EH (cell line): Measurements from ENCODE around the gene RASA4B.
"Not testable (repeated sequence)": the region's sequence is repeated elsewhere in the genome, so short reads cannot be mapped to it uniquely, and the experiment has no call there.

Experiments used
- DNase-seq: peaks from one replicate; pipeline ENCODE4 v3.0.0-alpha.2; 2015; ENCODE audit warnings: low read depth

The RASA4B gene

DNA sequence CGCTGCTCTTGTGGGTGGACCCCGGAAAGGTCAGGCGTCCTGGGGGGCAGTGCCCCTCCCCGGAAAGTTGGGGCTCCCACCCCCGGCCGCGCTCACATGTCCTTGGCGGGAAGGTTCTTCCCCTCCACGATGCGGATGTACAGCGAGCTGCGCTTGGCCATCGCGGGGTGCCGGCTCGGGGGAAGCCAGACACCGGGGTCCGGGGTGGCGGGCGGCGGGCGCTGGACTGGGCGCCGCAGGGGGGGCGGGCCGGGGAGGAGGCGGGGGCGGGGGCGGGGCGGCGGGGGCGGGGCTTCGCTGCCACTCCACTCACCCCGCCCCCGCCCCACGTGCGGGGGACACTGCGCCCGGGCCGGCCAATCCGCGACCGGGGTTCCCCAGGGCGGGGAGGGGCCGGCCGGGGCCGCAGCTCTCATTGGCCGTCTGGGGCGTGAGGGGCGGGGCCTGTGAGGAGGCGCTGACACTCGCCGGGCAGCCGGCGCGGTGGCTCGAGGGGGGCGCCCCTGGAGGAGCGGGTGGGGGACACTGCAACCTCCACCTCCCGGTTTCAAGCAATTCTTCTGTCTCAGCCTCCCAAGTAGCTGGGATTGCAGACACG lies at the start of gene RASA4B:
TSS of gene RASA4B (minus strand) at position 228 of the 598 bp plus-strand sequence. CDS start at position 161, 67 bp downstream.
- DNase-seq: peak; percentile 51

DNA sequence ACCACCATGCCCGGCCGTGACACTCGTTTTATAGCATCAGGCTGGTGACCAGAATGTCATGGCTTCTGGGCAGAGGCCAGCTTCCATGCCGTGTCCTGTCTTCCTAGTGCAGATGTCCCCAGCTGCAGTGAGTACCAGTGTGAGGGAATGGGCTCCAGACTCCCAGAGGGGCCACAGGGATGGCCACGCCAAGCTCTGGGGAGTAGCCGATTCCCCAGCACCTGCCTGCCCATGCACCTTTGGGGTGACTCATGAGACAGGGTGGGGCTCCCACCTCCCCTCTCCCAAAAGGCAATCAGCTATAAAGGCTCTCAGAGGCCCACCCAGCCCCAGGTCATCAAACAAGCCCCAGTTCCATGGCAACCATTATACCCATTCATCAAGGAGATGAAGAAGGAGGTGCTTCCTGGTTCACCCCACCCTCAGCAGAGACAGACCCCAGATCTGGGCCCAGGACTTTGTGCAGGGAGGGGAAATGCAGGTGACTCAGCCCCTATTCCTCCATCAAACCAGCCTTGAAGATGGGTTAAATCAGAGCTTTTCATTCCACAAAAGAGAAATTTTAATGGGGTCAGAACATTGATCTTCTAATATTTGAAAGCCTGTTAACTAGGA lies 33.3 kb upstream of the RASA4B start, which contains the start of gene SPDYE2:
TSS of gene SPDYE2 (plus strand) at position 419 of the 615 bp plus-strand sequence. CDS start 2,030 bp downstream, outside the sequence.
- not testable (repeated sequence) for DNase-seq

DNA sequence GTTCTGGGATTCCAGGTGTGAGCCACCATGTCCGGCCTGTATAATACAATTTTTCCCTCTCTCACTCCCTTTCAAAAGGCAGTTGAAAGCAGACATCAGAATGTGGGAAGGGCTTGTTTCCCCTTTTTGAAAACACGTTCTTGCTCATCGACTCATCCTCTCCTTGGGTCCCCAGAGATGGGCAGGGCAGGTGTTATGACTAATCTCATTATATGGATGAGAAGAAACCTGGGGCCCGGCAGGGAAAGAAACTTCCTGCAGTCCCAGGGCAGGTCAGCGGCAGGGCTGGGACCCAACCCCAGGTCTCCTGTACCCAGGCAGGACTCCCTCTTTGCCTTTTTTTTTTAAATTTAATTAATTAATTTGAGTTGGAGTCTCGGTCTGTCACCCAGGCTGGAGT lies 28.8 kb upstream of the RASA4B start:
- not testable (repeated sequence) for DNase-seq

DNA sequence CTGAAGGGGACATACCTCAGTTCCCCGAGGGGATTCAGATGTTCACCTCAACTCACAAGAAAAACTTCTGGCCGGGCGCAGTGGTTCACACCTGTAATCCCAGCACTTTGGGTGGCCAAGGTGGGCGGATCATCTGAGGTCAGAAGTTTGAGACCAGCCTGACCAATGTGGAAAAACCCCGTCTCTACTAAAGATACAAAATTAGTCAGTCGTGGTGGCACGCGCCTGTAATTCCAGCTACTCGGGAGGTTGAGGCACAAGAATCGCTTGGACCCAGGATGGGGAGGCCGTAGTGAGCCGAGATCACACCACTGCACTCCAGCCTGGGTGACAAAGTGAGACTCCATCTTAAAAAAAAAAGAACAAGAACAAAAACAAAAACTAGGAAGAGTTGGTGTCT lies 27.7 kb upstream of the RASA4B start:
- DNase-seq: not testable (repeated sequence)

DNA sequence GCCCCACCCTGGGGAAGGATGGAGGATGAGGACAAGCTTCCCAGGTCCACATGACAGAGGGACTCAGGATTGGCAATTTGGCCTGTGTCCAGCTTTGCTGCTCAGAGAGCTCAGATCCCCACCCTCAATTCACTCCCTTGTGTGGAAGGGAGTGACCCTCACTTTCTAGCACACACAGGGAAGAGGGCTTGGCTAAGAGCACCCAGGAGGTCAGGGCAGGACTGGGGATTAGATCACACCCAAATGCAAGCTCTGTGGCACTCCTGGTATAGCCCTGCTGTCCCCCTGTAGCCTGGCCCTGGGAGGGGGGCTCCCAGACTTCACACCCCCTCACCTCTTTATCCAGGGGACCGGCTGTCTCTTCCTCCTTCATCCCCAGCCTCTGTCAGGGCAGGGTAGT lies 26.8 kb upstream of the RASA4B start:
- DNase-seq: not testable (repeated sequence)

DNA sequence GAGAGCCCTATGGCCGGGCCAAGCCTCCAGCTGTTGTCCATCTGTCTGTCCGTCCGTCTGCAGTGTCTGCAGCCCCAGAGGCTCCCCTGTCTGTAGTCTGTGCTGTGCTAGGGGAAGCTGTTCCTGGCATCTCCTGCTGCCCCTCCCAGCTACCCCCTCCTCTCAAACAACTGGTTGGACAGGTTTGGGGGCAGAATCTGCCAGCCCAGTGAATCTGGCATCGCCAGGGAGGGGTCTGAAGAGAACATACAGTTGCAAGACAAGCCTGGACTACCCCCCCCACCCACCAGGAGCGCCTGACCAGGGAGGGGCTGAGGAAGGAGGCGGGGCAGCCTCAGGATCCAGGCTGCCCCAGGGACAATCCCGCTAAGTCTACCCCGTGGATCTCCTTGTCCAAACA lies 26.0 kb upstream of the RASA4B start, which contains the start of gene UPK3BL2:
TSS of gene UPK3BL2 (minus strand) at position 101 of the 400 bp plus-strand sequence. CDS start at position 41, 60 bp downstream.
- not testable (repeated sequence) for DNase-seq

DNA sequence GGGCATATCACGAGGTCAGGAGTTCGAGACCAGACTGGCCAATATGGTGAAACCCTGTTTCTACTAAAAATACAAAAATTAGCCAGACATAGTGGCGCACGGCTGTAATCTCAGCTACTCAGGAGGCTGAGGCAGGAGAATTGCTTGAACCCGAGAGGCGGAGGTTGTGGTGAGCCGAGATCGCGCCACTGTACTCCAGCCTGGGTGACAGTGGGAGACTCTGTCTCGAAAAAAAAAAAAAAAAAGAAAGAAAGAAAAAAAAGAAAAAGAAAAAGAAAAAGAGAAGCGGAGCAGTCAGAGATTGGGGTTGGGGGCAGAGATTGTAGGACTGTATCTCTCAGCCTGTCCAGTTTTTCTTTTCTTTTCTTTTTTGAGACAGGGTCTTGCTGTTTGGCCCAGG lies 25.2 kb upstream of the RASA4B start:
- not testable (repeated sequence) for DNase-seq

DNA sequence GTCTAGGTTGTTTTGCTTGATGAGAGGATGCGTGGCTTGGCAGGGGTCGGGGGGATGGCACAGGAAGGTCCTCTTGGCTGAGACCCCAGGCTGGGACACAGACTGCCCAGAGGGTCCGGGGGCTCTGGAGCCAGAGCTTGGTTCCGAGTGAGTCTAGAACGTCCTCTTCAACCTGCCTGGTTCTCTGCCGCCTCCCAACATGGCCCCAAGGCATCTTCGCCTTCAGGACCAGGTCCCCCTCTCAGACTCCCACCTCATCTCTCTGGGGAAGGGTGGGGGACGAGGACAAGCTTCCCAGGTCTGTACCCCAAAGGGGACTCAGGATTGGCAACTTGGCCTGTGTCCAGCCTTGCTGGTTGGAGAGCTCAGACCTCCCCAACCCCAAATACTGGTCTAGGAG lies 24.5 kb upstream of the RASA4B start:
- not testable (repeated sequence) for DNase-seq

DNA sequence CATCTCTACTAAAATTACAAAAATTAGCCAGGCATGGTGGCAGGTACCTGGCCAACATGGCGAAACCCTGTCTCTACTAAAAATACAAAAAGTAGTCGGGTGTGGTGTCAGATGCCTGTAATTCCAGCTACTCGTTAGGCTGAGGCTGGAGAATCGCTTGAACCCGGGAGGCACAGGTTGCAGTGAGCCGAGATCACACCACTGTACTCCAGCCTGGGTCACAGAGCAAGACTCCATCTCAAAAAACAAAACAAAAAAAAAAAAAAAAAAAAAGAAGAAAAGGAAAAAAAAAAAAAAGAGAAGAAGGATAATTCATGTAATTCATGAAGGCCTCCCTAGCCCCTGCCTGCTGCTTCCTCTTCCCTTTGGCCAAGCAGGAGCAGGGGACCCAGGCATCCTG lies 23.0 kb upstream of the RASA4B start:
- DNase-seq: not testable (repeated sequence)

DNA sequence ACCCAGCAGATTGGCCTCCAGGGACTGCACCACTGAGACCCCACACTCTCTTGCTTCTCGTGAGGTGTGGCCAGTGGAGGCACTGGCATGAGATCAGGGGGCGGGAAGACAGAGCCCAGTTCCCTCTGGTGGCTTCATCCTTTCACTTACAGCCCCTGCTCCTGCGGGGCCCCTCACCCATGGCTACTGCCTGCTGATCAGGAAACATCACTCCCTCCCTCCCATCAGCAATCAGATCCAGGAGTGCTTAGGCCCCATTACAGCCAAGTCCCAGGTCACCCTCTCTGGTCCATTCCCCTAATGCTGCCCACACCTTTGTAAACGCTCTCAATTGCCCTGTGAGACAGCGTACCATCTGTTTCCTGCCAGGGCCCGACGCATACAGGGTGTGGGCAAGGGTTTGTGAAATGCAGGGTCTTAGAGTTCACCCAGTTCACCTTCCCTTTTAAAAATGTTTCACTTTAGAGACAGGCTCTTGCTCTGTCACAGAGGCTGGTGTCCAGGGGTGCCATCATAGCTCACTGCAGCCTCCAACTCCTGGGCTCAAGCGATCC lies 17.6 kb upstream of the RASA4B start:
- DNase-seq: peak; percentile 0

DNA sequence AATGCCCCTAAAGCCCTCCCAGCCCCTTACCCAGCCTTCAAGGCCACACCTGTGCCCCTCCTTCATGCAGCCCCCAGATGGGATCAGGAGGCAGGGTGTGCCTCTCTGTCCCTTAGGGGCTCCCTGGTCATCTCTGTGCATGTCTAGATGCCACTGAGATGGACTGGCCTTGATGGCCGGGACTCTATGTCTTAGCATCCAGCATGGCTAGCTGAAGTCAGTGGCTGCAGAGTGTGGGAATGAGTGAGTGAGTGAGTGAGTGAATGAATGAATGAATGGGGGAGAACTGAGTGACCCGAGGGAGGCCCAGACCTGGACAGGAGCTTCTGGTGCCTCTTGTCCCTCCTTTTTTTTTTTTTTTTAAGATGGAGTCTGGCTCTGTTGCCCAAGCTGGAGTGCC lies 14.6 kb upstream of the RASA4B start:
- not testable (repeated sequence) for DNase-seq

DNA sequence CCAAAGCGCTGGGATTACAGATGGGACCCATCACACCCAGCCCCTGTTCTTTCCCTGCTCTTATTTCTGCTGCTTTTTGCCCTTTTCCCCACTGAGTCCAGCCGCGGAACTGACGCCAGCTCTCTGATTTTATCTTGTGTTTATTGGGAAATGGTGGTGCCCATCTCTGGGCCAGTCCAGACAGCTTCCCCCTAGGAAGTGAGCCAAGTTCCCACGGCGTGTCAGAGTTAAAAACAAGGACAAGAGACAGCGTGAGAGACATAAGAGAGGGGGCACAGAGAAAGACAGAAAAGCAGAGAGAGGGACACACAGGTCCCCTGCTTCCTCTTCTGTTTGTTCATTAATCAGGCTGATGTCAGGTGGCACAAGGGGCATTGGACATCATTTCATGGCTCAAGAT lies 14.0 kb upstream of the RASA4B start:
- not testable (repeated sequence) for DNase-seq

DNA sequence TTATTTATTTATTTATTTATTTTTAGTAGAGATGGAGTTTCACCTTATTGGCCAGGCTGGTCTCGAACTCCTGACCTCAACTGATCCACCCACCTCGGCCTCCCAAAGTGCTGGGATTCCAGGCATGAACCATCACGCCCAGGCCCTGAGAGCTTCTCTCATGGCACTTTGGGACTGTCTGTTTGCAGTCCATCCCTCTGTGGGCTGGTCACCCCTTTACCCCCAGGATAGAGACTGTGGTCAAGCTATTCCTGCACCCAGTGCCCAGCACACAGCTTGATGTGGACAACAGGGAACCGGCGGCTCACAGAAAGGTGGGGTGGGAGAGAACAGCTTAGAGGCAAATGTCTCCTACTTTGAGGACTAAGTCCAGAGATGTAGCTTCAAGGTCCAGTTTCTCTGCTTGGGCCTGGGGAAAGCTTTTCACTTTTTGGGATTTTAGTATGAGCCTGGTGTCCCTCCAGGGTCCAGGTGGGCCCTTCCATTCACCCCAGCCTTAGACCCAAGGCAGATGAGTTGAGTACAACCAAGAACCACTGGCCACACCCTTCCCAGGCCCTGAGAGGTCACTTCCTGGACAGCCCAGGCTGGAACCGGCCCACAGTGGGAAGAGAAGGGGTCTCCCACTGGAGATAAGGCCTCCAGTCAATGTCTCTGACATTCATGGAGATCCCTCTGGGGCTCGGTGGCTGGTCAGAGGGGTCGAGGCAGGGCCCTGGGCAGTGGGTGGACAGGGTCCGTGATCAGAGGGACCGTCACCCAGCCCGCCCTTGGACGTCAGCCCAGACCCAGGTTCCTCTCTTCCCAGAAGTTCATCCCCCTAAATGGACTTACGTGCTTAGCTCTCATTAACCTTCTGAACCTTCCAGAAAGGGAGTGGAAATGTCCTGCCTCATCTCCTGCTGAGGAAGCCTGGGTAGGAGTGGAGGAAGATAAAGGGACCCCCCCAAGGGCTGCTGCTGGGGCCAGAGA lies 10.5 kb upstream of the RASA4B start:
- not testable (repeated sequence) for DNase-seq

DNA sequence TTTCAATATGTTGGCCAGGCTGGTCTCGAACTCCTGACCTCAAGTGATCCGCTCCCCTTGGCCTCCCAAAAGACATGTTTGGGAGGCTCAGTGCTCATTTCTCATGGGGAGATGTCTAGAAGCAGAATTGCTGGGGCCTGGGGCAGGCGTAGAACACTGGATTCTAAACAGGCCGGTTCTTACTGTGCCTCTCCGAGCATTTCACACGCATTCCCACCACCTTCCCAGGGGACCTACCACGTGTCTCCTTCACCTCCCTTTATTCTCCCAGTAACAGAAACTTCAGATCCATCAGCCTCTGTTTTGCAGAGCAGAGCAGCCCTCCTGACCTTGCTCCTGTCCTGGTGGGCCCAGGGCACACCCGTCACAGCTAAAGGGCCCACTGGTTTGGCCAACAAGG lies 9.6 kb upstream of the RASA4B start:
- not testable (repeated sequence) for DNase-seq

DNA sequence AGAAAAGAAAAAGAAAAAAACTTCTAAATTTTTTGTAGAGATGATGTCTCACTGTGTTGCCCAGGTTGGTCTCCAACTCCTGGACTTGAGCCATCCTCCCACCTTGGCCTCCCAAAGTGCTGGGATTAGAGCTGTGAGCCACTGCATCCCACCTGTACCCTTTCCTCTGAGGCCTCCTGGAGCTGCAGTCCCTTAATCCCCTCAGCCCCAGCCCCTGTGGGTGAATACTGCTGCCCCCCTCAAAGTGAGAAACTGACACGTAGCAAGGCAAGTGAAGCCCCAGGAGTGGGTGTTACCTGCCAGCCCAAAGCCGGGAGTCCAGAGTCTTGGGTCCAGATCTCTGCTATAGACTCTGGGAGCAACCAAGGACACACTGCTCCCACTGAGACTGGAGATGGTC lies 7.2 kb upstream of the RASA4B start:
- not testable (repeated sequence) for DNase-seq

DNA sequence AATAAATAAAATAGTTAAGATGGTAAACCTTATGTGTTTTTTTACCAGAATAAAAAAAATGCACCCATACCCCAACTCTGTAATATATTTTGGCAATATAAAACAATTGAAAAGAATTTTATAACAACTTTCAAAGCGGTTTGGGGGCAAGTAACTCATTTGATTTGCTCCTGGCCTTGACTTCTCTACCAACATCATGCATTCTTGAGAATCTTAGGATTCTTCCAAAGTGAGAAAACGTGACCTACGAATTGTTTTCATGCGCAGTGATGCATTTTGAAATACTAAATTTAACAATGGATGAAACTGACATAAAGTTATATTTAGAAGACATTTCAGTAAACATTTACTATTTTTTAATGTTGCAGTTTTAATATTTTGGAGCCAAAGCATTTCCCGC lies 3.2 kb upstream of the RASA4B start:
- peak; percentile 74 for DNase-seq

DNA sequence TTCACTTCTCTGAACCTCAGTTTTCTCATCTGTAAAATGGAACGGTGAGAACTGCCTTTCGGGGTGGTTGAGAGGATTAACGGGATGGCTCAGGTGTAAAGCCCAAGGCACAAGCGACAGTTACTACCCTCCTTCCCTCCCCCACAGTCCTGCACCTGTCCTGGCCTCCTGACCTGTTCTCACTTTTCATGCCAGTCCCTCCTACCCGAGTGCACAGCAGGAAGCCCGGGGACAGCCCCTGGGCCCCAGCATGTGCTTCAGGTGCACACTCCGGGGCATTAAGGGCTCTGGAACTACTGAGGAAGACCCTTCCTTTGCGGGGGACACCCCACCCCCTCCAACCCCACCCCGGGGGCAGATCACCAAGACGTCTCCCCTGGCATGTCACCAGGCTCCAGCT lies 626 bp downstream of the RASA4B start:
- DNase-seq: not testable (repeated sequence)

DNA sequence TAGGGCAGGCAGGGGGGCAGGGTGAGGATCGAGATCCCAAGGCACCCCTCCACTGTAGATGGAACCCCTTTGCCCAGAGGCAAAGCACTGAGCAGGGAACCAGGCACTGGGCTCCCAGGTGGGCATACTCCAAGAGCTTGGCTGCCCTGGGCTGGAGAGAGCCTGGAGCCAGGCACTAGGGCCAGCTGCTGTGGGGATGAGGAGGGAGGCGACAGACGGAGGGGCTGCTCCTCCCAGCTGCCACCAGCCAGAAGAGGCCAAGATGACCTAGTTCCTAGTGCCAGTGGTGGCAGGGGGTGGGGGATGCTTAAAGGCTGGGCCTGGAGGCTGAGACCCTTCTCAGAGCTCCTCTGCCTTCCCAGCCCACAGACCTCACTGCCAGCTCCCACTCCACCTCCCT lies 1.7 kb downstream of the RASA4B start:
- DNase-seq: not testable (repeated sequence)

DNA sequence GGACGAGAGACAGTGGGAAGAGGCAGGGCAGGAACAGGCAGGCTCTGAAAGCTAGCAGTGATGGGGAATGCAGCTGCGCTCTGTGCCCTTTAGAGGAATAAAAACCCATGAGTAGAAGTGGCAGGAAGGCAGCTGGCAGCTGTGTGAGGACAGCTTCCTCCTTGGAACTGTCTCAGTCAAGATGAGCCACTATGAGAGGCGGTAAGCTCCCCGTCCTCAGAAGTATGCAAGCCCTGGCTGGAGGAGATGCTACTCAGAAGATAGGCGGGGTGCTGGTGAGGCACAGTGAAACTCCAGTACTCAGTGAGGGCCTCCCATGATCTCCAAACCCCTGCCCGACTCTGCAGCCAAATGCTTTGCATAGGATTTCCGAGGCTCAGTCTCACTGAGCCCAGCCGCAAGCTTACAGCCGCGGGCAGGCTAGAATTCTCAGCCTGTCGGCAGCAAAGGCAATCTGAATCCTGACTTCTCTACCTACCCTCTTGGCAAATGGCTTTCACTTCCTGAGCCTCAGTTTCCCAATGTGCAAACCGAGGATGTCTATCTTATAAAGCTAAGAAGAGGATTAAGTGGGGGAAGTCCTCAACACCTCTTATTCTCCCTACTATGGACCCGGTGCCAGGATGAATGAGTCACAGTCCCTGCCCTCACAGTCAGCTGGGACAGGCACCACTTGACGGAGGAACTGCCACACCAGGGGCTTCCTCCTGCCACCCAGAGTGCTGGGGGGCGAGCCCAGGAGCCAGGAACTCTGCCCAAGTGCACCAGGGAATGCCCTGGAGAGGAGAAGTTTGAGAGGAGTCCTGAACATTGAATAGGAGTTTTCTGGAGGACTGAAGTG lies 2.5 kb downstream of the RASA4B start:
- DNase-seq: not testable (repeated sequence)

DNA sequence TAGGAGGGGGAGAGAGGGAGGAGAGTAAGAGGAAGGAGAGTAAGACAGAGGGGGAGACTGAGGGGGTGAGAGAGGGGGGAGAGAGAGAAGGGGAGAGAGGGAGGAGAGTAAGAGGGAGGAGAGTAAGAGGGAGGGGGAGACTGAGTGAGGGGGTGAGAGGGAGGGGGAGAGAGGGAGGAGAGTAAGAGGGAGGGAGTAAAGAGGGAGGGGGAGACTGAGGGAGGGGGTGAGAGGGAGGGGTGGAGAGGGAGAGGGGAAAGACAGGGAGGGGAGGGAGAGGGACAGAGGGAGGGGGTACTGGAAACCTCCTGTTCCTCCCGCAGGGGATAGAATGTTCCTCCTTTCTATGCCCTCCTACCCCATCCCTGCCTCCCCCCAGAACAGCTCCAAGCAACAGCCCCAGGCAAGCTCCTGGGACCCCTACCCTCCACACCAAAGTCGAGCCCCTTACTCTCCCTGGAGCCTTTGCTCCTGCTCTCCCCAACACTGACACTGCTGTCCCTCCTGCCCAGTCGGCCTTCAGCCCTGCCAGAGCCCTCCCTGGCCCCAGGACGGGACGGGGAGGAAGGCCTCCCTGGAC lies 4.8 kb downstream of the RASA4B start:
- peak; percentile 94 for DNase-seq
